Kidney (tissue), 14 donors: ENCODE results near the gene NDE1. TPM values are rescaled to one million over a fixed set of nuclear protein-coding genes. Genes with fewer than 3 reads are reported as not detected.

Experiments
- DNase-seq, 5 donors: peaks; one replicate each; pipeline ENCODE4 v3.0.0-alpha.2; 2013 to 2020
- FAIRE-seq: peaks from 2 replicates; lab custom pipeline; 2012; peaks lifted over from hg19 to GRCh38; lab: Jason Lieb, UNC
- H3K27ac ChIP-seq, 2 donors: one replicate each; pipeline ENCODE4 v1.7.0; 2013; ENCODE audit warnings: low read depth in 2 of 2, low read length in 2 of 2, inconsistent platforms in 1 of 2
- H3K27me3 ChIP-seq: one replicate; pipeline ENCODE4 v1.7.1; 2013; ENCODE audit warnings: low read length, inconsistent platforms; ENCODE audit not compliant: control insufficient read depth, insufficient read depth
- H3K36me3 ChIP-seq, 3 donors: one replicate each; pipeline versions ENCODE4 v1.7.0 to v1.7.1; 2013; ENCODE audit warnings: low read length in 3 of 3, control low read depth in 1 of 3, inconsistent platforms in 1 of 3; ENCODE audit not compliant: insufficient read depth in 3 of 3, control insufficient read depth in 2 of 3
- H3K4me1 ChIP-seq, 3 donors: one replicate each; pipeline versions ENCODE4 v1.7.0 to v1.7.1; 2013; ENCODE audit warnings: low read length in 3 of 3, inconsistent platforms in 1 of 3, low read depth in 1 of 3; ENCODE audit not compliant: control insufficient read depth in 2 of 3, insufficient read depth in 2 of 3
- H3K4me3 ChIP-seq, 3 donors: one replicate each; pipeline versions ENCODE4 v1.7.0 to v1.8.1; 2013; ENCODE audit warnings: low read length in 3 of 3, control low read depth in 1 of 3, inconsistent platforms in 1 of 3
- H3K9ac ChIP-seq, 3 donors: one replicate each; pipeline versions ENCODE4 v1.7.0 to v1.7.1; 2013; ENCODE audit warnings: low read length in 3 of 3, control low read depth in 1 of 3, inconsistent platforms in 1 of 3
- H3K9me3 ChIP-seq, 3 donors: one replicate each; pipeline versions ENCODE4 v1.7.0 to v1.7.1; 2013; ENCODE audit warnings: low read length in 3 of 3, control low read depth in 1 of 3, inconsistent platforms in 1 of 3; ENCODE audit not compliant: control insufficient read depth in 2 of 3, insufficient read depth in 1 of 3
- CTCF ChIP-seq: IDR thresholded peaks from 3 replicates; pipeline ENCODE4 v1.5.1; 2012; ENCODE audit warnings: mild to moderate bottlenecking, moderate library complexity, borderline replicate concordance; ENCODE audit not compliant: insufficient read depth; ENCODE audit errors: extremely low read depth
- intact Hi-C: fragments of 100-400 bp; cut with DNase I; formaldehyde crosslinking; loops from one replicate; pipeline ENCODE4 v1.11.1; 2022
- polyA plus RNA-seq: library from polyadenylated mRNA; stranded (reverse); fragments of 350-450 nt; fragmentation: Illumina TruSeq; extraction: RNeasy Lipid Tissue Mini Kit (QIAGEN cat#74804); gene quantifications from one replicate; pipeline ENCODE4 v1.2.3, GENCODE V29; 2014; ENCODE audit warnings: low read depth, low replicate concordance; ENCODE audit not compliant: insufficient read depth
- total RNA-seq: library from RNA; stranded (reverse); fragmentation: NEBNext Ultra II Directional; extraction: Animal tissue kit (Norgen Biotek cat#: 25700); gene quantifications from one replicate; pipeline ENCODE4 v1.2.1, GENCODE V29; 2021
- donor health status: control.
- donor health status: control.
- donor health status: control.
- donor health status: control.
- donor health status: control.
- donor health status: DM: yes; HTN: yes; CAD: no.
- donor health status: Normal renal cell carcinoma (clear cell type).

NDE1 gene
- total and polyA plus RNA-seq, 2 donors from 2014 or later = 4.6 to 31.7 TPM

- intact Hi-C loops = no loop called here
- TF ChIP-seq CTCF = no peak
- Histone ChIP-seq H3K9ac (no peak overlapping the region), H3K4me3 (no peak overlapping the region), H3K4me1 (no peaks in the 10 kb centered on the region), H3K27me3 (no peaks in the 10 kb centered on the region), H3K9me3 (no peaks in the 10 kb centered on the region), H3K36me3 (no peaks in the 10 kb centered on the region), H3K27ac (no peak overlapping the region)
- no peak for DNase-seq
- no peak for FAIRE-seq
Observed at GRCh38 chr16:15772579-15773293, 122.7 kb downstream of the NDE1 start.

- Histone ChIP-seq H3K4me1 (no peaks in the 10 kb centered on the region), H3K36me3 (no peaks in the 10 kb centered on the region), H3K27ac (no peak overlapping the region), H3K9ac (no peak overlapping the region), H3K27me3 (no peaks in the 10 kb centered on the region), H3K4me3 (no peak overlapping the region), H3K9me3 (no peaks in the 10 kb centered on the region)
- intact Hi-C loops = no loop called here
- TF ChIP-seq CTCF = no peak
- no peak for DNase-seq
- FAIRE-seq = no peak
Observed at GRCh38 chr16:15773968-15774367, 123.9 kb downstream of the NDE1 start.

- H3K9ac ChIP-seq = no peak overlapping the region
- no peaks in the 10 kb centered on the region for H3K27me3 ChIP-seq
- TF ChIP-seq CTCF = no peak
- no peak overlapping the region for H3K27ac ChIP-seq
- intact Hi-C loops = no loop called here
- no peaks in the 10 kb centered on the region for H3K36me3 ChIP-seq
- FAIRE-seq (no peak), DNase-seq (peak in 1 of 5 donors; percentile 9)
- H3K4me3 ChIP-seq = no peak overlapping the region
- H3K4me1 ChIP-seq = no peaks in the 10 kb centered on the region
- no peaks in the 10 kb centered on the region for H3K9me3 ChIP-seq
Observed at GRCh38 chr16:15775209-15775608, 125.2 kb downstream of the NDE1 start.
